T-helper 9 cell (primary cell): ENCODE results near the gene KLF9.
"Not testable (repeated sequence)": the region's sequence is repeated elsewhere in the genome, so short reads cannot be mapped to it uniquely, and the experiment has no call there.

Experiments
- DNase-seq: peaks from one replicate; pipeline ENCODE4 v3.0.0-alpha.2; 2020

KLF9 gene

GRCh38 chr9:70403166-70403565 lies 11.3 kb downstream of the KLF9 start:
- no peak for DNase-seq

GRCh38 chr9:70402213-70402612 lies 12.2 kb downstream of the KLF9 start:
- no peak for DNase-seq

GRCh38 chr9:70401241-70401640 lies 13.2 kb downstream of the KLF9 start:
- DNase-seq, result not testable (repeated sequence)

- no peak for DNase-seq
Observed at GRCh38 chr9:70400107-70400892, 14.2 kb downstream of the KLF9 start.

- DNase-seq, result no peak
Observed at GRCh38 chr9:70399141-70399540, 15.3 kb downstream of the KLF9 start.

GRCh38 chr9:70398145-70398556 lies 16.3 kb downstream of the KLF9 start:
- DNase-seq, result no peak

GRCh38 chr9:70395652-70396051 lies 18.8 kb downstream of the KLF9 start:
- DNase-seq, result no peak

GRCh38 chr9:70392850-70393249 lies 21.6 kb downstream of the KLF9 start:
- no peak for DNase-seq

GRCh38 chr9:70392189-70392588 lies 22.3 kb downstream of the KLF9 start:
- no peak for DNase-seq

- no peak for DNase-seq
Observed at GRCh38 chr9:70390933-70391341, 23.5 kb downstream of the KLF9 start.

GRCh38 chr9:70389621-70390266 lies 24.7 kb downstream of the KLF9 start:
- no peak for DNase-seq

- DNase-seq, result no peak
Observed at GRCh38 chr9:70389188-70389587, 25.3 kb downstream of the KLF9 start.

GRCh38 chr9:70387663-70388062 lies 26.8 kb downstream of the KLF9 start:
- DNase-seq, result no peak

GRCh38 chr9:70385426-70385825 lies 29.0 kb downstream of the KLF9 start:
- DNase-seq, result no peak

GRCh38 chr9:70382709-70383605 lies 31.5 kb downstream of the KLF9 start:
- no peak for DNase-seq

- DNase-seq, result no peak
Observed at GRCh38 chr9:70382046-70382708, 32.3 kb downstream of the KLF9 start.

- DNase-seq, result no peak
Observed at GRCh38 chr9:70374962-70375618, 39.4 kb downstream of the KLF9 start.

GRCh38 chr9:70367305-70367930 lies 47.0 kb downstream of the KLF9 start:
- DNase-seq, result no peak

GRCh38 chr9:70363760-70364159 lies 50.7 kb downstream of the KLF9 start:
- DNase-seq, result no peak

GRCh38 chr9:70362952-70363351 lies 51.5 kb downstream of the KLF9 start:
- no peak for DNase-seq

GRCh38 chr9:70355801-70356200 lies 58.7 kb downstream of the KLF9 start:
- no peak for DNase-seq

- DNase-seq, result no peak
Observed at GRCh38 chr9:70352802-70353201, 61.7 kb downstream of the KLF9 start.
